ENCODE measurements around the gene CMSS1.
"Not testable (repeated sequence)": the region's sequence is repeated elsewhere in the genome, so short reads cannot be mapped to it uniquely, and the experiment has no call there.

Gene CMSS1

DNA sequence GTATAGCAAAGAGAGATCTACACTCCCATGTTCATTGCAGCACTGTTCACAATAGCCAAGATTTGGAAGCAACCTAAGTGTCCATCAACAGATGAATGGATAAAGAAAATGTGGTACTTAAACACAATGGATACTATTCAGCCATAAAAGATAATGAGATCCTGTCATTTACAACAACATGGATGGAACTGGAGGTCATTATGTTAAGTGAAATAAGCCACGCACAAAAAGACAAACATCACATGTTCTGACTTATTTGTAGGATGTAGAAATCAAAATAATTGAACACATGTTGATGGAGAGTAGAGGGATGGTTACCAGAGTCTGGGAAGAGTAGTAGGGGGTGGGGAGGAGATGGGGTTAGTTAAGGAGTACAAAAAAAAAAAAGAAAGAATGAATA lies 278.6 kb downstream of the CMSS1 start:
- DNase-seq, result not testable (repeated sequence)

DNA sequence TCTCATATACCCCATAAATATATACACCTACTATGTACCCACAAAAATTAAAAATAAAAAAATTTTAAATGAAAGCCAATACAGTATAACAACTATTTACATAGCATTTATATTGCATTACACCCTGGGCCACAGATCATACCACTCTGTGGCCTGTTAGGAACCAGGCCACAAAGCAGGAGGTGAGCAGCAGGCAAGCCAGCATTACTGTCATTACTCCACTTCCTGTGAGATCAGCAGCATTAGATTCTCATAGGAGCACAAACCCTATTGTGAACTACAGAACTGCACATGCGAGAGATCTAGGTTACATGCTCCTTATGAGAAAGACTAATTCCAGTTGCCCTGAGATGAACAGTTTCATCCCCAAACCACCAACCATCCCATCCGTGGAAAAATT lies 279.2 kb downstream of the CMSS1 start:
- DNase-seq, result no peak

DNA sequence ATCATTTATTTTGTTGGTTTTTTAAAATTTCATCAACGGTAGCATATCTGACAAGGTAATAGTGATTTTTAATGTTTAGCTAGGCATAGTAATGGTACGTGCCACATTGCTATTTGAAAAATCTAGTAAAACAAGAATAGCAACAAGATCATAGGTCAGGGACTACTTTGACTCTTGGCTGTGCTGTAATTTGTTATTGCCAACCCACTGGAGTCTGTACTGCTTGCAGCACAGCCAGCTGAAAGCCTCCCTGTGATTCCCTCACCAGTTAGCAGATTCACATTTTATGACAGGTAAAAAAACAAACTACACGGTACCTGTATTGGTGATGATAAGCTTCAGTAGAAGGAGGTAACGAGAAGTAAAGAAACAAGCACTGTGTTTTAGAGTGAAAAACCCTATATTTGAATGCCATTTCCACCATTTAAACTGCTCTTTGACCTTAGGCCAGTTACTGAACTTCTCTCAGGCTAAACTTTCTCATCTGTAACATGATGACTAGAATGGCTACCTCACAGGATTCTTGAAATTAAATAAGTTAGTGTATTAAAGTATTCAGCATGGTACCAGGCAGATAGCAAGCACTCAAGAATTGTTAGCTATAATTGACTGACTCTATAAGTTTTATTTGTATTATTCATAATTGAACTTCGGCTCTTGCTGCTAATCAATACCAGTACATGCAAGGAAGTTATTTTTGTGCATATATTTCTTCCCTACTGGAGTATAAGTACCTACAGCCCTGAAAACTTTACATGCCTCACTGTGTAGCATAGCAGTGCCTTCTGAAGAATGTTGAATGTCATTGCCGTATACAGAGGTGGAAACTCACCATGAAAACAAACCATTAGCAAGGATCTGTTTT lies 280.5 kb downstream of the CMSS1 start:
- no peak for DNase-seq

- no peak for DNase-seq
These were observed 281.1 kb downstream of the CMSS1 start for GRCh38 chr3:100098784-100099070.

GRCh38 chr3:100099621-100100020 lies 282.0 kb downstream of the CMSS1 start:
- no peak for DNase-seq

DNA sequence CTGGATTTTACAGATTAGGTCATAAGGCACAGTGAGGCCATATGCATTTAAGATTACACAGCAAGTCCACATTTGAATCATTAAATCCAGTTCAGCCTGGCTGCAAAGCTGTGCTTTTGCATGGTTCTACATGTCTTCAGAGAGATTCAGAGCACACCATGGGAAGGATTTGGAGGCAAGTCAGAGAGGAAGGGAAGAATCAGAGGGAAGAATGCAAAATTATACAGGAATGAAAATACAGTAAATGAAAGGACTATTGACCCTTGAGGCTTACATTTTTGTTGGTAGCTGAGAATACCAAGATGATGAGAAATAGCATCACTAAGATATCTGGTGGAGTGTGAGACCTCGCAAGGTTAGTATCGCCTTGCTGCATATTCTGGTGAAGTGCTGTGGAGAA lies 282.8 kb downstream of the CMSS1 start:
- DNase-seq, result no peak

DNA sequence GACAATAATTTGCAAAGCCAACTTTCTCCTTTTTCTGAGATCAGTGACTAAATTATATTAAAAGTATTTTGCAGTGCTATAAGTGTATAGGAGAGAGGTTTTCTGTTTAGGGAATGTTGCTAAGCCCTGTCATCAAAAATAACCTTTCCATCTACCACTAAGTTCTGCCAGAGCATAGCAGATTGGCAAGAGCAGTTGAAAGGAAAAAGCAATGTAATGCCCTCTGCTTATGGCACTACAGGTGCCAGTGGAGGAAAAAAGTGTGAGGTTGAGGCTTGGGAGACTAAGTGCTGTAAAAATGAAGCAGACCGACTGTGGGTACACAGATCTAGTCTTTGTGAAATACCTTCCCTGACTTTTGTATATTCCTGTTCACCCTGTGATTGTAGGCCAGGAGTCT lies 285.1 kb downstream of the CMSS1 start:
- no peak for DNase-seq

GRCh38 chr3:100103558-100104441 lies 286.1 kb downstream of the CMSS1 start:
- no peak for DNase-seq

- no peak for DNase-seq
These were observed 286.8 kb downstream of the CMSS1 start for GRCh38 chr3:100104442-100104798.

DNA sequence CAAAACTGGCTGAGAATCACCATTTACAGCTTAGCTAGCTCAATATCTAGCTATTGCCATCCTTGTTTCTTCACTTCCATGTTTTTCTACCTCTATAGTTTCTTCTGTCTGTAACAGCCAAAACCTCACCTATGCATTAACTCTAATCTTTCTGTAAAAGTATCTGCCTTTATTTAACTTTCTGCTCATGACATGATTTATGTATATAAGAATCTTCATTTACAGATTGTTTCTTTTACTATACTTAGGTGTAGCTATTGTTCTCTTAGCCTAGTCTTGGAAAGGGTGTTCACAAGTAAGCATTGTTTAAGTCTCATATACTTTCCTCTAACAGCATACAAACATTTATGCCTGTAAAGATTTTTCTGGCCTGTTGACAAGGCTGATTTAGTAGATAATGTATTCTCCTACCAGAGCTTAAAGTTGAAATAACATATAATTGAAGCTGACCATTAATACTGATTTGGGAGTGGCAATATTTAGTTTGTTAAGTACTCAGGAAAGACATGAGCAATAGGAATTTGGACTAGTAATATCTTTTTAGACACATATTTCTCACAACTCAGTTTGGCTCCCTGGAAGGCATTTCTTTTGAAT lies 287.3 kb downstream of the CMSS1 start:
- no peak for DNase-seq

DNA sequence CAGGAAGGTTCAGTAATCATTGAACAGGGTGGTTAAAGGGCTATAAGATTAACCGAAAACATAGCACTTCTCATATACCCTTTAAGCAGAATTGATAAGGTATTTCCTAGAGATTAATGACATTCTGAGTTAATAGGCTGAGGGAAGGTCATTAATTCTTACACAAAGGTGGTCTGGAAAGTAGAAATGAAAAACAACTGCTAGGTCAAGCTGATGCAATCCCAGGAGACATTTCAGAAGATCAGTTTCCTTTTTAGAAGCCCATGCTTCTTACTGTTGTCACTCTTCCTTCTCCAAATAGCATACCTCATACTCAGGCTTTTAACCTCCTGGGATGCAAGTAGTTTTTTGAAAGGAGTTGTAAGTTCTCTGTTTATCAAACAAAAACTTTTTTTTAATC lies 287.8 kb downstream of the CMSS1 start:
- DNase-seq, result no peak

GRCh38 chr3:100106094-100106493 lies 288.4 kb downstream of the CMSS1 start:
- DNase-seq, result no peak

DNA sequence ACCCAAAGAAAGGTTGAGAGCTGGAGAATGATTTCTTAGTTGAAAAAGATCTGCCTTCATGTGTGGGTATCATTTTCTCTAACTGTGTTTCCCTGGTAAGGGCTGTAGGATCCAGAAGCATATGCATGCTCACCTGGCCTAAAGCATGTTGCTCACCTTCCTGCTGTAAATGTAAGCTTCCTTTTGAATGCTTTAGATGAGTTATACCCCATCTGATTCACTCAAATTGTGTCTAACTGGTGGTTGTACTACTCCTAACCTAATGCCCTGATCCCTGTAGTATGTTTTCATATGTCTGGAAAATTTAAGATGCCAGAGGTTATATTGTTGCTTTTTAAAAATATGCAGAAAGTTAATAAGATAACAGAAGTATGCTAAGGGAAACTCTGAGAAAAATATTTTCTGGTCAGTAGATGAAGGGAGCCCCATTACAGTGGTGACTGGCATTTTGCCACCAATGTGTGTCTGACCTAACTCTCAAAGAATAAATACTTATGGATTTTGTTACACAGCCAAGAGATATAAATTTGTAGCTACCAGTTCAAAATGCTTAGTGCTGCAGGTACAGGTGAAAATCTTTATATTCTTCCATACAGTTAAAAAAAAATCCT lies 289.0 kb downstream of the CMSS1 start:
- DNase-seq, result no peak

DNA sequence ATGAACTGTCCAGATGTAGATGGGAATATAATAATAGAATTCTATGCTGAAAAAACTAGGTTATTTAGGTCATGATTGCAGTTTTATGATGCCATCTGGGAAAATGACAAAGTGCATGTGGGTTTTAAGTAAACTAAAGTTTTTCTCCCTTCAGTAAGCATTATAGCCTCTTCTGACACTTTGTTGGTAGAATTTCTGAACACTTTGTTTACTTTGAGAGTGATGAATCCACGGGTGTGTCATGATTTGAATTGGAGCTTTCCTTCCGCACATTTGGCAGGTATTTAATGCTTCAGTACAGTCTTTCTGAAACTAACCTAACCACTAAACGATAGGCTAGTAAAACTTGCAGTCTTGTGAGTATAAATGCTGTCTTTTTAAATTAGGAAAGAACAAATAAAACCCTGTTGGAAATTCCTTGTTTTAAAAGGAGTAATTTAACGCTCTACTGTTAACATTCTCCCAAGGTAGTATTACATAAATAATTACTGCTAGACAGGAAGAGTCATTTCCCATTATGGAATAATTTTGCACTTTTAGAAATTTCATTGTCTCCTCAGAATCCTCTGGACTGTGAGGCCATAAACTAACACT lies 289.7 kb downstream of the CMSS1 start:
- no peak for DNase-seq

DNA sequence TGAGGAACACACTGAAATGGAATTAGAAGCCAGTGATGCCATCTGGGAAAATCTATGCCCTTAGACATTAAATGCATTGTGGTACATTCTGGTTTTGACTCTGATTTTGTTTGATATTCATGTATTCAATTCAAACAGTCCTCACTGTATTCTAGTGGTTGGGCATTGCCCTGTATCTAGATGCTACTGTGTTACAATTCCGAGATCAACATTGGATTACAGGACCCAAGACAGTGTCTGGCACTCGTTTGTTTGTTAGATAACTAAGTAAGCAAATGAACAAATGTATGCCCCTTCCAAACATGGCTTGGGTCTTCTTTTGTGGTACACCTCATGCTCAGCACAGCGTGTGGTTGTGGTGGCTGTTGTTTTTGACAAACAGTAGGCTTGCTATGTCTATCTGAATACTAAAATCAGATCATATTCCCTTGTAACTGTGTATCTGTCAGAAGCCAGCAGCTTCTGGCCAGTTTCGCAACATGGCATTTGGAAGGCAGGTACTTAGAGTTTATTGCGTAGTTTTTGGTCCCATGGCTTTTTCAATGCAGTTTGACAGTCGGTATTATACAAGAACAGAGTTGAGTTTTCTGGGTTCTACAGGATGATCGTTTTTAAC lies 290.9 kb downstream of the CMSS1 start:
- DNase-seq, result no peak

DNA sequence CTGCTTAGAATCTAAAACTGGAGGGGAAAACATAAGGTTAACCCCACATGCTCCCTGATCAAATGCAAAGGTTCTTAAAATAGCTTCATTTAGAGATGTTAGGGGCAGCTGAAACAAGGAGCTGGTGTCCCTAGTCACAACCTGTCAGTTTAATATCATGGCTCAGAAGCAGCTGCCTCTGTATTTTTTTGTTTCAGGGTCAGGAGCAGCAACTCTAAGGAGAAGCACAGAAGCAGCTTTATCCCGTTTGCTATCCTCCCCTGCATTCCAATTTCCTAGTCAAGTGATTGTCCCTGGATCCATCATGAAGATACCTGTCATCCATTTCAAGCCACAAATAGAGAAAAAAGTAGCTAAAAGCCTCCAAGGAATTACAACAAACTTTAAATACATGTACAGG lies 292.5 kb downstream of the CMSS1 start:
- no peak for DNase-seq

GRCh38 chr3:100111728-100112127 lies 294.1 kb downstream of the CMSS1 start:
- no peak for DNase-seq

GRCh38 chr3:100113723-100114412 lies 296.2 kb downstream of the CMSS1 start:
- DNase-seq, result no peak

DNA sequence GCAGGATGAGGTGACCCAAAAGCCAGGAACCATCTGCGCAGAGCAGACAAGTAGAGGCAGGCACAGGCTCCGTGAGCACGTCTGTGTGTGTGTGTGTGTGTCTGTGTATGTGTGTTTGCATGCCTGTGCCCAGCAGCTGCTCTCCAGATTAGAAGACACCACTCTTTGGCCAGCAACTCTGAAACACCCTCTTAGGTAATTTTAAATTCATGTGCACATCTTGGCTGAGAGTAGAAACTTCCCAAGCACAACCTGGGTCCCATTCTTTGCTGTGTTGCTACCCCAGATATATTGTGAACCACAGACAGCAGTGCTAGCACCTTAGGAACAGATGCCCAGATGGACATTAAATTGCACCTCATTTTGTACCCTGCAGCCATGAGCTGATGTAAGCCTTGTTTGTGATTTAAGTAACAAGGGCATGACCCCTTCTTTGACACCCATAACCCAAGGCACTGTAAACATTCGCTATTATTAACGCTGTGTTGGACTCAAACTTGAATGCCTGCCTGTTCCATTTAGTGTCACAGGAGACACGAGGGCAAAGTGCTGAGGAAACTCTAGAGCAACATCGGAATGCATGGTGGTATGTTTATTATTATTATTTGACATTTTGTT lies 296.9 kb downstream of the CMSS1 start, which contains the start of gene FILIP1L:
TSS of gene FILIP1L (minus strand) at position 89 of the 618 bp plus-strand sequence.
- DNase-seq, result no peak

DNA sequence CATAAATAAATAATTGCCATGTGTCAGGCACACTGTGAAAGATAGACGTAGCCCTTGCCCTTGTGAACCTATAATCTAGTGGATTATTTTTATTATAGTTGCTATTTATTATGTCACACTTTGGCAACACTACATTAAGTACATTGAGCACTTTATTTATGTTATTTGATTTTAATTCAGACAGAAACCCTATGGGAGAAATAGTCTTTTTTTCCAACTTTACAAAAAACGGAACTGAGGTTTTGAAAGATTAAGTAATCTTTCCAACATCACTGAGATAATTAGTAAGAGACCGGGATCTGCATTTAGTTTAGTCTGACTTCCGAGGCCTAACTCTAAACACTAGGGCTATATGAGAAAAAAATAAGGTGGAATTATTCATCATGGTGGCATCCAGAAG lies 299.4 kb downstream of the CMSS1 start:
- no peak for DNase-seq

GRCh38 chr3:100120012-100120411 lies 302.4 kb downstream of the CMSS1 start:
- no peak for DNase-seq
